SK-N-SH (cell line): Measurements from ENCODE around the gene PIP4K2A. TPM values are rescaled to one million over a fixed set of nuclear protein-coding genes. Genes with fewer than 3 reads are reported as not detected.

Experiments used
- CTCF ChIA-PET: fragments of 300-600, 350-600 bp; formaldehyde crosslinking; extraction: SDS; loops from one replicate; lab custom pipeline; 2021; lab: Yijun Ruan, JAX
- POLR2A ChIA-PET: fragments of 350-600 bp; sonication (Branson Sonifier 250); formaldehyde crosslinking; extraction: SDS; loops from one replicate; lab custom pipeline; 2020; ENCODE audit warnings: antibody characterized with exemption, inconsistent platforms; lab: Yijun Ruan, JAX
- DNase-seq: peaks from one replicate; pipeline ENCODE4 v3.0.0; 2012
- H2AFZ ChIP-seq: fragments of 200-600 bp; sonication (generic); 2 replicates; pipeline ENCODE4 v1.8.1; 2016; ENCODE audit warnings: antibody characterized with exemption, mild to moderate bottlenecking, low read depth
- H3F3A ChIP-seq: fragments of 200-600 bp; sonication (generic); replicated peaks from 2 replicates; pipeline ENCODE3; 2016; ENCODE audit warnings: antibody characterized with exemption, mild to moderate bottlenecking; ENCODE audit not compliant: insufficient read depth
- H3K27ac ChIP-seq, 2 experiments: fragments of 200-500 bp in 1 of 2; fragments of 200-600 bp in 1 of 2; sonication (Bioruptor generic) in 1 of 2; sonication (generic), shearing (Covaris generic) in 1 of 2; 2 replicates each; pipeline versions ENCODE4 v1.5.1 to v1.6.1; 2014 to 2016; ENCODE audit warnings: low read depth in 2 of 2, inconsistent platforms in 1 of 2, low read length in 1 of 2, mild to moderate bottlenecking in 1 of 2, mixed read lengths in 1 of 2
- H3K27me3 ChIP-seq: fragments of 200-600 bp; sonication (generic), shearing (Covaris generic); 2 replicates; pipeline ENCODE4 v1.6.1; 2016; ENCODE audit warnings: mixed run types; ENCODE audit not compliant: insufficient read depth
- H3K36me3 ChIP-seq, 2 experiments: fragments of 200-500 bp in 1 of 2; fragments of 200-600 bp in 1 of 2; sonication (Bioruptor generic) in 1 of 2; sonication (generic) in 1 of 2; replicated peaks in 1 of 2; 2 replicates each; pipeline versions ENCODE3 to v1.5.1; 2014 to 2016; ENCODE audit warnings: low read length in 1 of 2, mild to moderate bottlenecking in 1 of 2; ENCODE audit not compliant: insufficient read depth in 2 of 2, control insufficient read depth in 1 of 2
- H3K4me1 ChIP-seq, 2 experiments: fragments of 200-500 bp in 1 of 2; fragments of 200-600 bp in 1 of 2; sonication (Bioruptor generic) in 1 of 2; sonication (generic), shearing (Covaris generic) in 1 of 2; 2 replicates each; pipeline versions ENCODE4 v1.5.1 to v1.6.1; 2014 to 2016; ENCODE audit warnings: low read depth in 1 of 2, low read length in 1 of 2, mixed run types in 1 of 2; ENCODE audit not compliant: insufficient read depth in 2 of 2, control insufficient read depth in 1 of 2
- H3K4me2 ChIP-seq: fragments of 200-600 bp; sonication (generic), shearing (Covaris generic); 2 replicates; pipeline ENCODE4 v1.6.1; 2017; ENCODE audit warnings: mixed run types
- H3K4me3 ChIP-seq, 2 experiments: fragments of 200-500 bp in 1 of 2; fragments of 200-600 bp in 1 of 2; sonication (Bioruptor generic) in 1 of 2; sonication (generic), shearing (Covaris generic) in 1 of 2; 2 replicates each; pipeline versions ENCODE4 v1.5.1 to v1.8.1; 2014 to 2016; ENCODE audit warnings: low read depth in 2 of 2, inconsistent platforms in 1 of 2, low read length in 1 of 2, mild to moderate bottlenecking in 1 of 2, mixed read lengths in 1 of 2, moderate library complexity in 1 of 2
- H3K79me2 ChIP-seq: fragments of 200-600 bp; sonication (generic); 2 replicates; pipeline ENCODE4 v1.8.1; 2017; ENCODE audit warnings: mild to moderate bottlenecking; ENCODE audit not compliant: insufficient read depth
- H3K9ac ChIP-seq: fragments of 200-600 bp; sonication (generic); 2 replicates; pipeline ENCODE4 v1.6.1; 2017; ENCODE audit warnings: mixed run types
- H3K9me2 ChIP-seq: fragments of 200-600 bp; sonication (generic); 2 replicates; pipeline ENCODE4 v1.6.1; 2017; ENCODE audit warnings: mixed run types
- H3K9me3 ChIP-seq: fragments of 200-600 bp; sonication (generic); 2 replicates; pipeline ENCODE4 v1.6.1; 2017; ENCODE audit warnings: mixed run types, mild to moderate bottlenecking, moderate library complexity
- H4K20me1 ChIP-seq: fragments of 200-600 bp; sonication (generic); 2 replicates; pipeline ENCODE4 v1.6.1; 2017; ENCODE audit warnings: mild to moderate bottlenecking, mixed run types; ENCODE audit not compliant: insufficient read depth
- CTCF ChIP-seq: fragments of 200-600 bp; sonication (generic); IDR thresholded peaks from 2 replicates; pipeline ENCODE4 v1.6.1; 2017; ENCODE audit warnings: antibody characterized with exemption, mild to moderate bottlenecking, moderate library complexity
- FOSL2 ChIP-seq: IDR thresholded peaks from 2 replicates; pipeline ENCODE4 v1.4.0; 2012; ENCODE audit warnings: low read depth, mild to moderate bottlenecking, moderate library complexity, borderline replicate concordance
- GABPA ChIP-seq: IDR thresholded peaks from 2 replicates; pipeline ENCODE4 v1.4.0; 2012; ENCODE audit warnings: low read depth, mild to moderate bottlenecking
- POLR2AphosphoS5 ChIP-seq: IDR thresholded peaks from 2 replicates; pipeline ENCODE4 v1.6.1; 2012; ENCODE audit warnings: low read depth, low read length
- REST ChIP-seq: IDR thresholded peaks from 2 replicates; pipeline ENCODE4 v1.6.1; 2012; ENCODE audit warnings: mild to moderate bottlenecking, low read depth, low read length, moderate library complexity
- USF2 ChIP-seq: fragments of 150-350 bp; IDR thresholded peaks from 2 replicates; pipeline ENCODE4 v1.6.1; 2017; ENCODE audit warnings: antibody characterized with exemption, low read length, low read depth, borderline replicate concordance
- ZBTB33 ChIP-seq: IDR thresholded peaks from 2 replicates; pipeline ENCODE4 v1.4.0; 2012; ENCODE audit warnings: low read depth, borderline replicate concordance
- WGBS: methylation state at CpG from one replicate; pipeline ENCODE4 v1.1.6; 2017; ENCODE audit warnings: low lambda C conversion rate; 5-methylcytosine and 5-hydroxymethylcytosine counted together
- polyA plus RNA-seq, 3 experiments: library from polyadenylated mRNA; depleted of rRNA; stranded (reverse); fragments of >200 nt; gene quantifications; 2 replicates each; pipeline ENCODE4 v1.2.3, GENCODE V29; 2012

The PIP4K2A gene
- polyA plus RNA-seq, 1 of the 3 experiments (the other 2 are of a cell fraction), result 10.8 TPM

DNA sequence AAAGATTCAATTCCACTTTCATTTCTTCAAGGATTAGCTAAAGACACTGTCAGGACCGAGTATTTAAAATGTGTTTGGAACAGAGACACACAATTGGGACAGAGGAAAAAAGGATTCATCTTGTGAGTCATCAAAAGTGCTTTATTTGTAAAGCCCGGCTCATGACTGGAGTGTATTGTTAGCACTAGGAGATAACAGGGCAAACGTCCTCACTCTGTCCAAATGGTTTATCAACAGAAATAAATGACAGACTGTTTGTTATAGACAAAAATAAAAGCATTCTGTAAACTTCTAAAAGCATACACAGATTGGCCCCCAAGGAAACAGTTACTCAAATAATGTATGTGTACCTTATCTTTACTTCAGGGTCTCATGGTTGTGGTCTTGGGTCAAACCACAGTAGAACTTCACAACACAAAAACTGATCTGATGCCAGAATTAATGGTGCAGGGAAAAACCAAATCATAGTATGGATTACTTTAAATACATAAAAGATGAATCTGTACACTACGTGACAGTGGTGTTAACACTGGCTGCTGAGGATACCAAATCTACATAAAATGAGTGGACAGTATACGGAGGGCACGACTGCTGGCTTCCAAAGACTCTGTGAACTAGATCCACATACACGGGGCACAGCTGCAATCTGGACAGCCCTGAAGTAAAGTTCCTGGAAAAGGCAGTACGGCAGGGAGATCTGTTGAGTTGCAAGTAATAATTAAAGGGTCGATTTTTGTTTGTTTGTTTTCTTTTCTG, 179.4 kb downstream of the PIP4K2A start:
- no peak overlapping the region for H3K9ac ChIP-seq
- TF ChIP-seq CTCF (no peak), USF2 (no peak), ZBTB33 (no peak), POLR2AphosphoS5 (no peak), GABPA (no peak), REST (no peak), FOSL2 (no peak)
- no peaks in the 10 kb centered on the region for H3K4me1 ChIP-seq
- ChIA-PET CTCF (no interaction called here), POLR2A (no interaction called here)
- no peaks in the 10 kb centered on the region for H3K27me3 ChIP-seq
- no peak overlapping the region for H3K27ac ChIP-seq
- H3F3A ChIP-seq, result no peaks in the 10 kb centered on the region
- H3K79me2 ChIP-seq, result no peaks in the 10 kb centered on the region
- H3K4me2 ChIP-seq, result no peak overlapping the region
- 68% methylated on average over 9 of the region's 9 CpGs for WGBS
- no peaks in the 10 kb centered on the region for H3K9me3 ChIP-seq
- H4K20me1 ChIP-seq, result no peaks in the 10 kb centered on the region
- no peak overlapping the region for H2AFZ ChIP-seq
- DNase-seq, result no peak
- no peaks in the 10 kb centered on the region for H3K9me2 ChIP-seq
- H3K4me3 ChIP-seq, result no peak overlapping the region
- peaks cover 5 to 10% of the 10 kb centered on the region in 2 experiments for H3K36me3 ChIP-seq
